GM19455 (cell line): ENCODE data around the gene TNFRSF13B.
"Not testable (repeated sequence)": the region's sequence is repeated elsewhere in the genome, so short reads cannot be mapped to it uniquely, and the experiment has no call there.

Experiments
- ATAC-seq: cut with Tn5 transposase; IDR thresholded peaks from one replicate; pipeline ENCODE4 v1.9.1; 2021; ENCODE audit not compliant: unreplicated experiment

TNFRSF13B gene

GRCh38 chr17:17004997-17005614, 33.2 kb upstream of the TNFRSF13B start:
- ATAC-seq = not testable (repeated sequence)

- no peak for ATAC-seq
These were observed 32.5 kb upstream of the TNFRSF13B start for GRCh38 chr17:17004251-17004996.

- ATAC-seq = not testable (repeated sequence)
These were observed 31.1 kb upstream of the TNFRSF13B start for GRCh38 chr17:17002731-17003715.

GRCh38 chr17:17001874-17002520, 30.1 kb upstream of the TNFRSF13B start:
- no peak for ATAC-seq

- ATAC-seq = no peak
These were observed 29.3 kb upstream of the TNFRSF13B start for GRCh38 chr17:17001076-17001777.

- ATAC-seq = no peak
These were observed 28.2 kb upstream of the TNFRSF13B start for GRCh38 chr17:16999931-17000625.

- ATAC-seq = no peak
These were observed 25.9 kb upstream of the TNFRSF13B start for GRCh38 chr17:16997514-16998429.

- not testable (repeated sequence) for ATAC-seq
These were observed 24.8 kb upstream of the TNFRSF13B start for GRCh38 chr17:16996726-16997125.

GRCh38 chr17:16995930-16996329, 24.0 kb upstream of the TNFRSF13B start:
- ATAC-seq = no peak

- no peak for ATAC-seq
These were observed 22.7 kb upstream of the TNFRSF13B start for GRCh38 chr17:16994631-16995030.

GRCh38 chr17:16991349-16992009, 19.6 kb upstream of the TNFRSF13B start:
- ATAC-seq = no peak

- no peak for ATAC-seq
These were observed 18.3 kb upstream of the TNFRSF13B start for GRCh38 chr17:16989953-16990860.

GRCh38 chr17:16989230-16989952, 17.5 kb upstream of the TNFRSF13B start:
- ATAC-seq = peak; percentile 29

- ATAC-seq = peak; percentile 2
These were observed 16.9 kb upstream of the TNFRSF13B start for GRCh38 chr17:16988749-16989229.

- ATAC-seq = peak; percentile 71
These were observed 16.1 kb upstream of the TNFRSF13B start for GRCh38 chr17:16987830-16988601.
